C4-2B (cell line): ENCODE data around the gene OPRL1.

ENCODE experiments used
- CTCF ChIP-seq: fragments of 450-650 bp; conservative IDR thresholded peaks from 2 replicates; pipeline ENCODE4 v1.5.1; 2017; ENCODE audit warnings: mild to moderate bottlenecking
- ZFX ChIP-seq: fragments of 450-650 bp; IDR thresholded peaks from 2 replicates; pipeline ENCODE4 v1.6.1; 2017

DNA sequence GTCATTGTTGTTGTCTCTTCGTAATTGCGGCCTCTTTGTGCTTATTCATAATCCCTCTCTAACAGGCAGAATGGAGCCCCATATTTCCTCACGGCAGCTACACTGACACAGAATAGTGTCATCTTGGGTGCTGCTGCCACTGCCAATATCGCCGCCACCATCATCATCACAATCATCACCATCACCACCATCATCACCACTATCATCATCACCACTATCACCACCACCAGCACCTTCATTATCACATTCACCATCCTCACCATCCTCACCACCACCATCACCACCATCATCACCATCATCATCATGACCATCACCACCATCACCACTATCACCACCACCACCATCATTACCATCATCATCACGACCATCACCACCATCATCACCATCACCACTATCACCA lies 16.7 kb downstream of the OPRL1 start:
- no peak for TF ChIP-seq CTCF
- no peak for TF ChIP-seq ZFX
